H1 (cell line): ENCODE measurements around the gene NRSN2. TPM values are rescaled to one million over a fixed set of nuclear protein-coding genes. Genes with fewer than 3 reads are reported as not detected.

Experiments used
- ATF3 ChIP-seq: IDR thresholded peaks from 2 replicates; pipeline ENCODE4 v1.6.1; 2011; ENCODE audit warnings: low read depth, mild to moderate bottlenecking, low read length; ENCODE audit not compliant: insufficient read depth
- BRCA1 ChIP-seq: IDR thresholded peaks from 2 replicates; pipeline ENCODE4 v1.6.1; 2012; ENCODE audit warnings: low read depth, low read length, improper control_type of control experiment
- polyA plus RNA-seq, 7 experiments: library from polyadenylated mRNA; depleted of rRNA in 3 of 7; stranded (reverse) in 5 of 7; unstranded in 2 of 7; fragments of >200 nt in 5 of 7; fragments of 200-250 nt in 2 of 7; gene quantifications; 1 replicate in 5 of 7; 2 replicates in 1 of 7; 4 replicates in 1 of 7; pipeline versions ENCODE4 v1.2.1 to v1.2.3, GENCODE V29; 2011 to 2013; ENCODE audit warnings: missing spikeins in 2 of 7, mixed read lengths in 2 of 7
- total RNA-seq: library from RNA; stranded (reverse); fragmentation: NEBNext Ultra II Directional; extraction: Animal tissue kit (Norgen Biotek cat#: 25700); gene quantifications from 2 replicates; pipeline ENCODE4 v1.2.1, GENCODE V29; 2021

NRSN2 gene
- total and polyA plus RNA-seq, 2 of the 8 experiments (the other 6 are each of a cell fraction or from before 2014, with no cell fraction given), result 19.4 to 33.3 TPM

- TF ChIP-seq BRCA1 (no peak), ATF3 (no peak)
Measured at GRCh38 chr20:402496-402885, 55.6 kb downstream of the NRSN2 start (continued).
